Stimulated activated naive B cell treated with anti-CD40 and anti-IgM and Interleukin-4, amounts not matched to agents 10 μg/mL and 1 μg/mL and 100 μg/mL, for 72 hours (primary cell): ENCODE measurements around the gene CD300E.
A peak's percentile ranks its signal among the peaks of the same experiment; 100 is the strongest.

Source experiments
- ATAC-seq, 2 donors: fragments of 150-1000 bp; cut with Tn5 transposase; replicated peaks; 2 replicates each; pipeline ENCODE4 v1.10.0; 2021; ENCODE audit warnings: moderate library complexity in 1 of 2
- DNase-seq: peaks from one replicate; pipeline ENCODE4 v3.0.0; 2021
- H3K27ac Mint-ChIP-seq: one replicate; pipeline ENCODE4 v1.8.0; 2022; ENCODE audit warnings: mild to moderate bottlenecking, mixed read lengths
- H3K27me3 Mint-ChIP-seq, 2 donors: one replicate each; pipeline ENCODE4 v1.8.0; 2022; ENCODE audit warnings: mixed read lengths in 2 of 2
- H3K36me3 Mint-ChIP-seq, 2 donors: one replicate each; pipeline ENCODE4 v1.8.0; 2022; ENCODE audit warnings: mixed read lengths in 2 of 2, mild to moderate bottlenecking in 1 of 2
- H3K4me1 Mint-ChIP-seq, 2 donors: one replicate each; pipeline ENCODE4 v1.8.0; 2022; ENCODE audit warnings: mixed read lengths in 2 of 2, mild to moderate bottlenecking in 1 of 2
- H3K4me3 Mint-ChIP-seq, 2 donors: one replicate each; pipeline ENCODE4 v1.8.0; 2022; ENCODE audit warnings: mild to moderate bottlenecking in 2 of 2, mixed read lengths in 2 of 2, moderate library complexity in 1 of 2
- H3K9me3 Mint-ChIP-seq, 2 donors: one replicate each; pipeline ENCODE4 v1.8.0; 2022; ENCODE audit warnings: mixed read lengths in 2 of 2, mild to moderate bottlenecking in 1 of 2

CD300E gene

DNA sequence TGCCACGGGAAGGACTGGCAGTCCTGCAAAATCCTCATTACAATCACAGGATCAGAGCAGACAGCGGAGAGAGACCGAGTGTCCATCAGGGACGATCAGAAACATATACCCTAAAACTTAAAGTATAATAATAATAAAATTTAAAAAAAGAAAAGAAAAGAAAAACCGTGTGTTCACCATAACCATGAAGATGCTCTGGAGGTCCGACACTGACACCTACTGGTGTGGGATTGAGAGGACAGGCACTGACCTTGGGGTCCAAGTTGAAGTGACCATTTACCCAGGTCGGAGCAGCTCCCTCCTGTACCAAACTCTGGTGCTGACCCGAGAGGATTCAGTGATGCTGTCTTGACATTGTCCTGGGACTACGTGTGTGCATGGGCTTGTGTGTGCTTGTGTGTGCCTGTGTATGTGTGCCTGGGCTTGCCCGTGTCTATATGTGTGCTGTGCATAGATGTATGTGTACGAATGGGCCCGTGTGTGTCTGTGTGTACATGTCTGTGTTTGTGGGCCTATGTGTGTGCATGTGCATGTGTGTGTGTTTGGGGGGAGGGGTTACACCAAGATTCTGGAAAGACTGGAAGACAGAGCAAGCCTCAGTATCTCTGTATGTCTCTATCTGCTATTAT, 21.5 kb downstream of the CD300E start:
- H3K9me3 Mint-ChIP-seq = peaks cover 2 to 3% of the 10 kb centered on the region in 2 donors
- no peak overlapping the region for H3K27ac Mint-ChIP-seq
- peaks cover 37 to 38% of the 10 kb centered on the region in 2 donors for H3K27me3 Mint-ChIP-seq
- ATAC-seq = peak; percentile 25 to 56
- peaks cover 3% of the 10 kb centered on the region in 2 donors for H3K36me3 Mint-ChIP-seq
- peaks cover 33 to 60% of the 10 kb centered on the region in 2 donors for H3K4me1 Mint-ChIP-seq
- no peak for DNase-seq
- H3K4me3 Mint-ChIP-seq = no peak overlapping the region

- Mint-ChIP-seq H3K4me3 (no peak overlapping the region), H3K36me3 (peaks cover 0 to 1% of the 10 kb centered on the region in 2 donors), H3K27ac (no peak overlapping the region), H3K9me3 (peaks cover 2 to 3% of the 10 kb centered on the region in 2 donors), H3K4me1 (peaks cover 27 to 51% of the 10 kb centered on the region in 2 donors), H3K27me3 (peaks cover 26 to 38% of the 10 kb centered on the region in 2 donors)
- DNase-seq = no peak
- ATAC-seq = peak in 1 of 2 donors; percentile 27
These were observed 24.0 kb downstream of the CD300E start for GRCh38 chr17:74599448-74599939.

GRCh38 chr17:74599023-74599399, 24.5 kb downstream of the CD300E start:
- ATAC-seq (peak; percentile 31 to 33), DNase-seq (no peak)
- peaks cover 26 to 38% of the 10 kb centered on the region in 2 donors for H3K27me3 Mint-ChIP-seq
- H3K27ac Mint-ChIP-seq = no peak overlapping the region
- H3K4me1 Mint-ChIP-seq = peaks cover 25 to 46% of the 10 kb centered on the region in 2 donors
- H3K36me3 Mint-ChIP-seq = peaks cover 0 to 1% of the 10 kb centered on the region in 2 donors
- no peak overlapping the region for H3K4me3 Mint-ChIP-seq
- peaks cover 2 to 3% of the 10 kb centered on the region in 2 donors for H3K9me3 Mint-ChIP-seq

GRCh38 chr17:74598346-74599022, 25.1 kb downstream of the CD300E start:
- Mint-ChIP-seq H3K9me3 (peaks cover 2 to 3% of the 10 kb centered on the region in 2 donors), H3K27ac (no peak overlapping the region), H3K4me3 (no peak overlapping the region), H3K4me1 (peaks cover 24 to 41% of the 10 kb centered on the region in 2 donors), H3K36me3 (peaks cover 0 to 1% of the 10 kb centered on the region in 2 donors), H3K27me3 (peaks cover 26 to 38% of the 10 kb centered on the region in 2 donors)
- ATAC-seq = peak in 1 of 2 donors; percentile 14
- DNase-seq = no peak

- peaks cover 2 to 3% of the 10 kb centered on the region in 2 donors for H3K9me3 Mint-ChIP-seq
- no peak overlapping the region for H3K4me3 Mint-ChIP-seq
- peaks cover 24 to 35% of the 10 kb centered on the region in 2 donors for H3K4me1 Mint-ChIP-seq
- no peak overlapping the region for H3K27ac Mint-ChIP-seq
- peaks cover 18 to 36% of the 10 kb centered on the region in 2 donors for H3K27me3 Mint-ChIP-seq
- H3K36me3 Mint-ChIP-seq = peaks cover 0 to 1% of the 10 kb centered on the region in 2 donors
- ATAC-seq = no peak
- DNase-seq = no peak
These were observed 26.3 kb downstream of the CD300E start for GRCh38 chr17:74597069-74597790.

DNA sequence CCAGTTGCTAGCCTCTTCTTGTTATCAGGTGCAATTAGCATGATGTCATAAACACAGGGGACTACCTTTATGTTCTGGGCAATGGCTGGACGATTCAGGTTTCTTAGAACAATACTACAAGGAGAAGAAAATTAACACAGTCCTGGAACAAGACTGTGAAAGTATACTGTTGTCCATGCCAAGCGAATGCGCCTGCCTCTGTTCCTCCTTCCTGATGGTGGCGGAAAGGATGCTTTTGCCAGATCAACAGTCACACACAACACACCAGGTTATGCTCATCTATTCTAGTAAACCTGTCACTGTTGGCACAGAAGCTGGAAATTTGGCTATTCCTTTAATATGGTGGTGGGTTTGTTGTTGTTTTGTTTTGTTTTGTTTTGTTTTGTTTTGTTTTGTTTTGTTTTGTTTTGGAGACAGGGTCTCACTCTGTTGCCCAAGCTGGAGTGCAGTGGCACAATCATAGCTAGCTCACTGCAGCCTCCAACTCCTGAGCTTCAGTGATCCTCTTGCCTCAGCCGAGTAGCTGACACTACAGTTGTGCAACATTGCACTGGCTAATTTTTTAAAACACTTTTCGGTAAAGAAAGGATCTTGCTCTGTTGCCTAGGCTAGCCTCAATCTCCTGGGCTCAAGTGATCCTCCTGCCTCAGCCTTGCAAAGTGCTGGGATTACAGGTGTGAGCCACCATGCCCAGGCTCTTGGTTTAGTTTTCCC, 28.3 kb downstream of the CD300E start:
- peaks cover 3% of the 10 kb centered on the region in 2 donors for H3K9me3 Mint-ChIP-seq
- H3K36me3 Mint-ChIP-seq = no peaks in the 10 kb centered on the region
- H3K27ac Mint-ChIP-seq = no peak overlapping the region
- no peak overlapping the region for H3K4me3 Mint-ChIP-seq
- peaks cover 24 to 28% of the 10 kb centered on the region in 2 donors for H3K4me1 Mint-ChIP-seq
- no peak for ATAC-seq
- no peak for DNase-seq
- H3K27me3 Mint-ChIP-seq = peaks cover 14 to 28% of the 10 kb centered on the region in 2 donors

- H3K4me1 Mint-ChIP-seq = peaks cover 9 to 10% of the 10 kb centered on the region in 2 donors
- no peak within 1 kb of the TSS for H3K27ac Mint-ChIP-seq
- ATAC-seq (peak; percentile 90 to 91), DNase-seq (no peak)
- H3K9me3 Mint-ChIP-seq = peaks cover 3% of the 10 kb centered on the region in 2 donors
- H3K4me3 Mint-ChIP-seq = no peak within 1 kb of the TSS
- H3K36me3 Mint-ChIP-seq = no peaks in the 10 kb centered on the region
- H3K27me3 Mint-ChIP-seq = peaks cover 17 to 21% of the 10 kb centered on the region in 2 donors
These were observed 31.2 kb downstream of the CD300E start, which contains the start of gene CD300LD for GRCh38 chr17:74592087-74592990. CD300LD (minus strand) TSS chr17:74592283; CDS start chr17:74592202, 81 bp downstream.

GRCh38 chr17:74591503-74591902, 32.0 kb downstream of the CD300E start:
- H3K4me1 Mint-ChIP-seq = peaks cover 9 to 10% of the 10 kb centered on the region in 2 donors
- no peak overlapping the region for H3K27ac Mint-ChIP-seq
- no peak overlapping the region for H3K4me3 Mint-ChIP-seq
- no peak for DNase-seq
- no peak for ATAC-seq
- H3K36me3 Mint-ChIP-seq = no peaks in the 10 kb centered on the region
- peaks cover 21 to 22% of the 10 kb centered on the region in 2 donors for H3K27me3 Mint-ChIP-seq
- peaks cover 0 to 2% of the 10 kb centered on the region in 2 donors for H3K9me3 Mint-ChIP-seq

- ATAC-seq (no peak), DNase-seq (no peak)
- H3K27ac Mint-ChIP-seq = no peak overlapping the region
- no peaks in the 10 kb centered on the region for H3K36me3 Mint-ChIP-seq
- H3K27me3 Mint-ChIP-seq = peaks cover 24 to 35% of the 10 kb centered on the region in 2 donors
- peaks cover 0 to 3% of the 10 kb centered on the region in 2 donors for H3K9me3 Mint-ChIP-seq
- no peaks in the 10 kb centered on the region for H3K4me1 Mint-ChIP-seq
- H3K4me3 Mint-ChIP-seq = no peak overlapping the region
These were observed 37.8 kb downstream of the CD300E start for GRCh38 chr17:74585711-74586110.

GRCh38 chr17:74584292-74585060, 39.1 kb downstream of the CD300E start:
- H3K4me1 Mint-ChIP-seq = peaks cover 0 to 7% of the 10 kb centered on the region in 2 donors
- ATAC-seq = no peak
- peaks cover 18 to 35% of the 10 kb centered on the region in 2 donors for H3K27me3 Mint-ChIP-seq
- H3K36me3 Mint-ChIP-seq = no peaks in the 10 kb centered on the region
- no peak overlapping the region for H3K4me3 Mint-ChIP-seq
- no peak for DNase-seq
- no peak overlapping the region for H3K27ac Mint-ChIP-seq
- peaks cover 0 to 3% of the 10 kb centered on the region in 2 donors for H3K9me3 Mint-ChIP-seq

DNA sequence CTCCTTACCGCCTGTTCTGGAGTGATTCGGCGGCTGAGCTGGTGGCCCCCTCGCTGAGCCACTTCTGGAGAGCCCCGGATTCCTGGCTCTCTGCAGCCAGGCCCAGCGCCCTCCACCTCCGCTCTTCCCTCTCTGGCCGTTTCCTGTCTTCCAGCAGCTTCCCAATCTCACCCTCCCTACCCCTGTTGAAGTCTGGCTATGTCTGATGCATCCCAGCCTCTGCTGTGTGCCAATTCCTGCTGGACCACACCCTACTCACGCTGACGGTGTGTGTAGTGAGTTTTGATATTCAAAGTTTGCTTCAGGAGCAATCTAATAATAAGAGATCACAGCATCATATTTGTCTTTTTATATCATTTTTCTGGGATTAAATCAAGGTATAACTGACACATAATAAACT, 40.9 kb downstream of the CD300E start:
- H3K27ac Mint-ChIP-seq = no peak overlapping the region
- no peak for ATAC-seq
- H3K36me3 Mint-ChIP-seq = no peaks in the 10 kb centered on the region

GRCh38 chr17:74579900-74580299, 43.6 kb downstream of the CD300E start:
- Mint-ChIP-seq H3K4me3 (no peak overlapping the region), H3K4me1 (peaks cover 2 to 14% of the 10 kb centered on the region in 2 donors), H3K9me3 (peaks cover 0 to 3% of the 10 kb centered on the region in 2 donors), H3K27ac (no peak overlapping the region), H3K36me3 (no peaks in the 10 kb centered on the region), H3K27me3 (peaks cover 23 to 30% of the 10 kb centered on the region in 2 donors)
- ATAC-seq (no peak), DNase-seq (no peak)

More for the DNA sequence above, 40.9 kb downstream of the CD300E start:
- peaks cover 18 to 37% of the 10 kb centered on the region in 2 donors for H3K27me3 Mint-ChIP-seq
- H3K4me3 Mint-ChIP-seq = no peak overlapping the region
- peaks cover 0 to 3% of the 10 kb centered on the region in 2 donors for H3K9me3 Mint-ChIP-seq
- DNase-seq = no peak
- peaks cover 2 to 14% of the 10 kb centered on the region in 2 donors for H3K4me1 Mint-ChIP-seq
